ENCODE results near the gene OR1E1. TPM values are rescaled to one million over a fixed set of nuclear protein-coding genes. Genes with fewer than 3 reads are reported as not detected.

The OR1E1 gene
- not detected for total RNA-seq

DNA sequence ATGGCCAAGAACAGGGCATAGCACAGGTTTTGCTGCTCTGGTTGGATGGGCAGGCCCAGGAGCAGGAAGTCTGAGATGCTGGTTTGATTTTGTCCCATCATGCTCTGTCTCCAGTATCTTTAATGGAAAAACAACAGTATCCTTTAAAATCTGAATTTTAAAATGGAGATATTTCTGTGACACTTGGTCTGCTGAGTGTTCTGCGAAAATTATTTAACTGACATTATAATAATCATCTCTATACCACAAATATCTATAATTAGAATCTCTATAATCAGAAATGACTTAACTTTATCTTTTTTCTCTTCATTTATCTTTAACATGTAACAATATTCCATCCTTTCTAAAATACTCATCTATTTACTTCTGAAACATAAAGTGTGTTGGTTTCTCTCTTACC, at the start of gene OR1E1:
Gene OR1E1 (minus strand): TSS at position 101 of the 400 bp plus-strand sequence. CDS start 0 bp downstream, at position 101.

GRCh38 chr17:3433741-3434140, 35.5 kb upstream of the OR1E1 start, which contains the start of gene OR1E2:
TSS of gene OR1E2 (minus strand) at chr17:3433841. CDS start at chr17:3433841, 0 bp downstream.

DNA sequence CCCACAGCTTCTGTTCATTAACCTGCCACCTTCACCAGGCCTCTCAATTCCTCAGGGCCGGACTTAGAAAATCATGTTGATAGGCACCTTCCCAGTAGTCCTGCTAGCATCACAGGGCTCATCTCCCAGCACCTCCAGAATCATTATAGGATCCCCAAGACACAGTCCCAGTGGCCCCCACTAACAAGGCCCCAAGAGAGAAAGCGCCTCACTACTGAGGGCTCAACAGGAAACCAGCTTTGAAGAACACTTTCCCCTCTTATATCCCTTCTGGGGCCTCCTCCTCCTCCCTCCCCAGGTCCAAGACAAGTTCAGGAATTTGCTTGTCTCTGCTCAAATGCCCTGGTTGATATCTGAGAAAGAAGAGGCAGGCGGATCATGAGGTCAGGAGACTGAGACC, 12.9 kb upstream of the OR1E1 start, which contains the start of gene OR3A3:
Gene OR3A3 (plus strand): TSS at position 301 of the 400 bp plus-strand sequence.

GRCh38 chr17:3385869-3386816, 12.1 kb downstream of the OR1E1 start, which contains the start of gene OR3A2:
TSS of gene OR3A2 (minus strand) at chr17:3386308.

Small RNA genes lying within 50 kb of the gene (small RNA-seq; reads per million reads assigned to genes)
- gene OR1AC1P = not detected

Other genes with a start within 250 kb of the OR1E1 start
- gene OR1A2, start 200.9 kb downstream of the OR1E1 start, total RNA-seq = not detected
- not detected for gene OR1A1, start 190.7 kb downstream of the OR1E1 start, total RNA-seq
- 0.69 TPM for gene OR3A1, start 100.0 kb downstream of the OR1E1 start, total RNA-seq
- 9.7 TPM for gene OR3A2, start 12.1 kb downstream of the OR1E1 start, total RNA-seq
- not detected for gene OR3A3, start 13.0 kb upstream of the OR1E1 start, total RNA-seq
- gene OR1E2, start 35.4 kb upstream of the OR1E1 start, total RNA-seq = not detected
- gene SPATA22, start 73.4 kb upstream of the OR1E1 start, total RNA-seq = 2.8 TPM
- gene ASPA, start 77.6 kb upstream of the OR1E1 start, total RNA-seq = 1.8 TPM
- 2.8 TPM for gene TRPV3, start 159.4 kb upstream of the OR1E1 start, total RNA-seq
- gene TRPV1, start 211.0 kb upstream of the OR1E1 start, total RNA-seq = 7.2 TPM
- gene SHPK, start 237.8 kb upstream of the OR1E1 start, total RNA-seq = 13.1 TPM
- 13.1 TPM for gene CTNS, start 238.3 kb upstream of the OR1E1 start, total RNA-seq